Measurements from ENCODE around the gene ZSCAN16.
A peak's percentile ranks its signal among the peaks of the same experiment; 100 is the strongest.
"Not testable (repeated sequence)": the region's sequence is repeated elsewhere in the genome, so short reads cannot be mapped to it uniquely, and the experiment has no call there.

The ZSCAN16 gene

GRCh38 chr6:28124350-28124970 lies at the start of gene ZSCAN16:
ZSCAN16 (plus strand) TSS chr6:28124609; CDS start chr6:28125444, 835 bp downstream.
- peak; percentile 85 for DNase-seq (ENCODE audit: low spot score)

DNA sequence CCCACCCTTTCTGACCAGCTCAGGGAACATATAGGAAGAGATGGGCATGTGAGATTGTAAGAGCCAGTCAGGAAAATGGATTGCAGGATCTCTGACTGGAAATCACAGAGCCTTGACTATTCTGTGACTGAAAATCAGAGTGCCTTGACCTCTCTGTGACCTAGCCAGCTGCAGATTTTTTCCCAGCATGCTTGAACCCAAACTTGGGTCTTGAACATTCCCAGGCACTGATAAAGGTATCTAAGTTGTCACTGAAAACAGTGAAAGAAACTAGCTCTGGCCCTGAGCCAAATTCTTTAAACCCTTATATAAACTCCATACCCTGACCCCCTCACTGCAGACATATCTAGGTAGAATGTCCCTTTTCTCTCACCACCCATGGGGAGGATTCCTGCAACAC lies 46.4 kb upstream of the ZSCAN16 start:
- no peak for DNase-seq (ENCODE audit: low spot score)

DNA sequence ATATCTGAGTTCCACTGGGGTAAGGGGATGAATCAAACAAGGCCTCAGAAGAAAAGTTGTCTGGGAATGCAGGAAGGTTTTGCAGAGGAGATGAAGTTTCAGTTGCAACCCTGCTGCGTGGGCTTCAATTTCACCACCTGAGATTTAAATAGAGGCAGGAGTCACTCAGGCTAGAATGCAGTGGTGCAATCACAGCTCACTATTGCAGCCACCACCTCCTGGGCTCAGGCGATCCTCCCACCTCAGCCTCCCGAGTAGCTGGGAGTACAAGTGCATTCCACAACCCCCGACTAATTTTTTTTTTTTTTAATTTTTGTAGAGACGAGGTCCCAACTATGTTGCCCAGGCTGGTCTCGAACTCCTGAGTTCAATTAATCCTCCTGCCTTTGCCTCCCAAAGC lies 45.6 kb upstream of the ZSCAN16 start:
- DNase-seq (ENCODE audit: low spot score): no peak

GRCh38 chr6:28080381-28080630 lies 44.1 kb upstream of the ZSCAN16 start, which contains the start of gene ZNF165:
ZNF165 (plus strand) TSS chr6:28080568; CDS start chr6:28085481, 4,913 bp downstream.
- DNase-seq (ENCODE audit: low spot score): not testable (repeated sequence)

DNA sequence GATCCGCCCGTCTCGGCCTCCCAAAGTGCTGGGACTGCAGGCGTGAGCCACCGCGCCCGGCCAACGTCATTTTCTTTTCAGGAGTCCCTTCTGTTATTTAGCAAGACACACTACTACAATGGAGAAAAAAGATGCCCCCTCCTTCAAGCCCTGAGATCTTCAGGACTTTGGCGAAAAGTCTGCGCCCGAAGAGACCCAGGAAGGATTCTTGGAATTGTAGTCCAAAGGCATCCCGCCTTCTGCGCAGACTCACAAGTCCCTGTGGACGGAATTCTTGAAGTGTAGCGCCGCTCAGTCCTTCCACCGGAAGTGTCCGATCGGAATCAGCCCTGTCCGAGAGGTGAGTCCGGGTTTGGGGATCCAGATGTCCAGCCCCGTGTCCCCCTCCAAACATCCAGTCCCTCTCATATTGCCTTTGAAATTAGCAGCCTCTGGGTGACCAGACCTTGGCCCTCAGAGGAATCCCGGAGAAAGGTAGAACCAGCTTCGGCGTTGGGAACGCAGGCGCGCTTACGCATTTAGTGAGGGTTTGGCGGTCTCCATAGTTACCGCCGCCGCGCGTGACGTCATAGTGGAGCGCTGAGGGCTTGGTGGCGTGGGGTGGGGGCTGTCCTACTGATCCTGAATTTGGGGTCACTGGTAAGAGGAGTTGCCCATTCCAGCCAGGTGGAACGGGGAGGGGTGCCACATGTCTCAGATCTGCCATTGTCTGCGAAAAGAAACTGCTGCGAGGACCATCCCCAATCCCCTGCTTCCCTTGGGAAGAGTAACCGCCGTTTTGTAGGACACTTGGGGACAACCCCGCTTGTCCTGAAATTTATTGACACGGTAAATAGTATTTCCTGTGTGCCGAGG lies 43.6 kb upstream of the ZSCAN16 start:
- peak; percentile 97 for DNase-seq (ENCODE audit: low spot score)

GRCh38 chr6:28081486-28081751 lies 43.0 kb upstream of the ZSCAN16 start:
- no peak for DNase-seq (ENCODE audit: low spot score)

DNA sequence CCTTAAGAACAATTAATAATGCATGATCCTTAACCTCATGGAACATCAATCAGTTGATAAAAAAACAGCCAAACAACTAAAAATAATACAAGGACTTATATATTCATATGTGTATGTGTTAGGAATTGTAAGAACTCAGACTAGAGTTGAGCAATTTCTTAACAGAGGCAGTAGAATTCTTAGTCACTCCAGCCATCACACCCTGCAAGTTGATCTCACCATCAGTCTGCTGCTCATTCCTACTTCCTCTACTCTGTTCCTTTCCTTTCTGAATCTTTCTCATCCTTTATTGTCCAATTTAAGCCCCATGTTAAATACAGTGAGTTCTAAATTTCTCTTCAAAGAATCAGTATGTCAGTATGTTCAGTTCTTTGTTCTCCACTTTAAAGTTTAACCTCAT lies 41.5 kb upstream of the ZSCAN16 start:
- no peak for DNase-seq (ENCODE audit: low spot score)

DNA sequence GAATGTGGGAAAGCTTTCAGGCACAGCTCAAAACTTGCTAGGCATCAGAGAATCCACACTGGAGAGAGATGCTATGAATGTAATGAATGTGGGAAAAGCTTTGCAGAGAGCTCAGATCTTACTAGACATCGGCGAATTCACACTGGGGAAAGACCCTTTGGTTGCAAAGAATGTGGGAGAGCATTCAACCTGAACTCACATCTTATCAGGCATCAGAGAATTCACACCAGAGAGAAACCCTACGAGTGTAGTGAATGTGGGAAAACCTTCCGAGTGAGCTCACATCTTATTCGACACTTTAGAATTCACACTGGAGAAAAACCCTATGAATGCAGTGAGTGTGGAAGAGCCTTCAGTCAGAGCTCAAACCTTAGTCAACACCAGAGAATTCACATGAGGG lies 35.4 kb upstream of the ZSCAN16 start:
- DNase-seq (ENCODE audit: low spot score): no peak

- no peak for DNase-seq (ENCODE audit: low spot score)
These were observed 33.4 kb upstream of the ZSCAN16 start for GRCh38 chr6:28090917-28091586.

- DNase-seq (ENCODE audit: low spot score): not testable (repeated sequence)
These were observed 22.2 kb upstream of the ZSCAN16 start for GRCh38 chr6:28102222-28102621.

DNA sequence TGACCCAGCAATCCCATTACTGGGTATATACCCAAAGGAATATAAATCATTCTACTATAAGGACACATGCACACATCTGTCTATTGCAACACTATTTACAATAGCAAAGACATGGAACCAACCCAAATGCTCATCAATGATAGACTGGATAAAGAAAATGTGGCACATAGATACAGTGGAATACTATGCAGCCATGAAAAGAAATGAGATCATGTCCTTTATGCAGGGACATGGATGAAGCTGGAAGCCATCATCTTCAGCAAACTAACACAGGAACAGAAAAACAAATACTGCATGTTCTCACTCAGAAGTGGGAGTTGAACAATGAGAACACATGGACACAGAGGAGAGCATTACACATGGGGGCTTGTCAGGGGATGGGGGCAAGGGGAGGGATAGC lies 21.7 kb upstream of the ZSCAN16 start:
- not testable (repeated sequence) for DNase-seq (ENCODE audit: low spot score)

GRCh38 chr6:28104392-28105244 lies 19.8 kb upstream of the ZSCAN16 start:
- peak; percentile 86 for DNase-seq (ENCODE audit: low spot score)

DNA sequence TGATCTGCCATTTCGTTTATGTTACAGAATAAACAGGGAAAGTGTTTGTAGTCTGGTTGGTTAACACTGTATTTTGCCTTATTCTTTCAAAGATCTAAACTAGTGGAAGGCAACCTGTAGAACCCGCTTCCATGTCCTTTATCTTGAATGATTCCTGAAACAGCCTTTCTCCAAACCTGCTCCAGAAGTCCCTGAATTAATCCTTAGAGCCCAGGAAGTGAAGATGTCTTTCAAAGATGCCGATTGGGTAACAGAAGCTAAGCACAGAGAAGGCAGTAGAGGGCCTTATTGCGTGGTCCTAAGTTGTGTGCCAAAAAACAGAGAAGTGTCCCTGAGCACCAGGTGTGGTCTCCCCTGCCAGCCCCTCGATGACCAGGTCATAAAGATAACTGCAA lies 19.2 kb upstream of the ZSCAN16 start:
- DNase-seq (ENCODE audit: low spot score): no peak

DNA sequence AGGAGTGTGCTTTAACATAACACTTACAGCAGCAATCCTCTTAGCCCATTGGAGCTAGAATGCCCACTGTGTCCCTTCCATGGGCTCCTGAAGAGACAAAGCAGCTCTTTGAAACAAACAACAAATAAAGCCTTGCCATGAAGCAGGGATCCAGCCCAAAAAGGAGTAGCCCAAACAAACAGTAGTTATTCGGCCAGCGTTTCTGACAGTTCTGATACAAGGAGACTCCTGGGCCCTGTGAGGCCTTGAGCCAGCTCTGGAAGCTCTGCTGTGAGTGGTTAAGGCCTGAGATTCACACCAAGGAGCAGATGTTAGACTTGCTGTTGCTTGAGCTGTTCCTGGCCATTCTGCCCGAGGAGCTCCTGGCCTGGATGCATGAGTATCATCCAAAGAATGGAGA lies 16.9 kb upstream of the ZSCAN16 start:
- no peak for DNase-seq (ENCODE audit: low spot score)

DNA sequence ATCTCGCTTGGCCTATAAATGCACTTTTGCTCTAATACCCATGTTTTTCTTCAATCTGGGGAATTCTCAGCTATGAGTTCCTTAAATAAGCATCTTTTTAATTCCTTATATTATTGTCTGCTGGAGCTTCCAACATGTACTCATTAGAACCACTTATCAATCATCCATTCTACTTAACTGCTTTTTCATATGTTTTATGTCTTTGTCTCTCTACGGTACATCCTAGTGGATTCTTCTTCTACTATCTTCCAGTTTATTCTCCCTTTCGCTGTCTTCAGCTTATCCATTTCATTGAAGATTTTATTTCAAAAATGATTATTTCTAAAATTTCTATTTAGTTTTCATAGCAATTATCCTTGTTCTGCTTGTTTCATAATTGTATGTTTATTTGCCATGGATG lies 12.4 kb upstream of the ZSCAN16 start:
- DNase-seq (ENCODE audit: low spot score): no peak

DNA sequence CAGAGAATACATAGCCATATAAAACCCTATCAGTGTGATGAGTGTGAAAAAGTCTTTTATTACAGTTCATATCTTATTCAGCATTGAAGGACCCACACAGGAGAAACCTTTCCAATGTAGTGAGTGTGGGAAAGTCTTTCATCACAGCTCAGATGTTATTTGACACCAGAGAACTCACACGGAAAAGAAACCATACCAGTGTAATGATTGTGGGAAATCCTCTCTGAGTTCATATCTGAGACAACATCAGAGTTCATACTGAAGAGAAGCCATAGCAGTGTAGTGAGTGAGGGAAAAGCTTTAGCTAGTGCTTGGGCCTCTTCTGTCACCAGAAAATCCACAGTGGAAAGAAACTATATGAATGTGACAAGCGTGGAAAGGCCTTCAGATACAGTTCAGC lies 8.6 kb upstream of the ZSCAN16 start:
- no peak for DNase-seq (ENCODE audit: low spot score)

GRCh38 chr6:28117386-28118050 lies 6.9 kb upstream of the ZSCAN16 start:
- no peak for DNase-seq (ENCODE audit: low spot score)

GRCh38 chr6:28118217-28118616 lies 6.2 kb upstream of the ZSCAN16 start:
- no peak for DNase-seq (ENCODE audit: low spot score)

DNA sequence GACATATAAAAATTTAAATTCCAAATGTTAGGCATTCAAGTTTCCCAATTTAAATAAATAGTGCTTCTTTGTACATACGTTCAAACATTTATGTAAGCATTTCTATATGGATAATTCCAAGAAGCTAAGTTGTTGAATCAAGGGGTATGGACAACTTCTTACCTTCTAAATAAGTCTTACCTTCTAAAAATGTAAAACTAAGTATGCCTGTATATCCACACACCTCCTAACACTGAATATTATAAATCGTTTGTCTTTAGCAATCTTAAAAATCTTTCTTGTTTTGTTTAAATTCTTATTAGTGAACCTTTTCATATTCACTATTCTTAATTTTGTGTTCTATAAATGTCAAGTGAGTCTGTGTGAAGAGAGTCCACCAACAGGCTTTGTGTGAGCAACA lies 2.5 kb upstream of the ZSCAN16 start:
- DNase-seq (ENCODE audit: low spot score): no peak

GRCh38 chr6:28122283-28122682 lies 2.1 kb upstream of the ZSCAN16 start:
- not testable (repeated sequence) for DNase-seq (ENCODE audit: low spot score)

GRCh38 chr6:28124971-28125353 lies 553 bp downstream of the ZSCAN16 start:
- DNase-seq (ENCODE audit: low spot score): no peak

- DNase-seq (ENCODE audit: low spot score): no peak
These were observed 992 bp downstream of the ZSCAN16 start for GRCh38 chr6:28125401-28125800.

All from left forelimb (tissue), 1 donor.